ENCODE results near the gene OTOF. TPM values are rescaled to one million over a fixed set of nuclear protein-coding genes. Genes with fewer than 3 reads are reported as not detected.

The OTOF gene
- total and polyA plus RNA-seq, 2 of the 13 experiments (the other 11 are each of a cell fraction or from before 2014, with no cell fraction given), result 0.04 TPM; not detected in 1

DNA sequence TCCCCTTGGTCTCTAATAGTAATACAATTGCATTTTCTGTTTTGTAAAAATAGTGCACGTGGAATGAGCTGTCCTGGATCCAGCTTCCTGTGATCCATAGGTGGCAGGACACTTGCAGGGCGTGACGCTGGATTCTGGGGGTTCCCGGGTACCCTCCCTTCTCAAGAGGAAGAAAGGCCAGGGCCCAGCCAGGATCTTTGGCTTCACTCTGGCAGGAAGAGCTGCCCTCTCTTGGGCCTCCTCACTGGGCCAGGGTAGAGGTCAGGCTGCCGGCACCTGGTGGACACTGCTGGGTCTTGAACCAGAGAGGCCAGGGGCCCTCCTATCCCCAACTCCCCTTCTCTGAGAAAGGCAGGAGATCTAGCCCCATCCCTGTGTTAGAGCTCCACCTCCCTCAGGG, 37.8 kb upstream of the OTOF start (continued):
- TF ChIP-seq ZSCAN25 (CRISPR knock-in tag; IDR thresholded peaks at IDR 0.05) (no peak), FOXP1 (IDR thresholded peaks at IDR 0.05) (no peak), FOXP1 (CRISPR knock-in tag; IDR thresholded peaks at IDR 0.05) (no peak)
- TF ChIP-seq, protein P1, sequence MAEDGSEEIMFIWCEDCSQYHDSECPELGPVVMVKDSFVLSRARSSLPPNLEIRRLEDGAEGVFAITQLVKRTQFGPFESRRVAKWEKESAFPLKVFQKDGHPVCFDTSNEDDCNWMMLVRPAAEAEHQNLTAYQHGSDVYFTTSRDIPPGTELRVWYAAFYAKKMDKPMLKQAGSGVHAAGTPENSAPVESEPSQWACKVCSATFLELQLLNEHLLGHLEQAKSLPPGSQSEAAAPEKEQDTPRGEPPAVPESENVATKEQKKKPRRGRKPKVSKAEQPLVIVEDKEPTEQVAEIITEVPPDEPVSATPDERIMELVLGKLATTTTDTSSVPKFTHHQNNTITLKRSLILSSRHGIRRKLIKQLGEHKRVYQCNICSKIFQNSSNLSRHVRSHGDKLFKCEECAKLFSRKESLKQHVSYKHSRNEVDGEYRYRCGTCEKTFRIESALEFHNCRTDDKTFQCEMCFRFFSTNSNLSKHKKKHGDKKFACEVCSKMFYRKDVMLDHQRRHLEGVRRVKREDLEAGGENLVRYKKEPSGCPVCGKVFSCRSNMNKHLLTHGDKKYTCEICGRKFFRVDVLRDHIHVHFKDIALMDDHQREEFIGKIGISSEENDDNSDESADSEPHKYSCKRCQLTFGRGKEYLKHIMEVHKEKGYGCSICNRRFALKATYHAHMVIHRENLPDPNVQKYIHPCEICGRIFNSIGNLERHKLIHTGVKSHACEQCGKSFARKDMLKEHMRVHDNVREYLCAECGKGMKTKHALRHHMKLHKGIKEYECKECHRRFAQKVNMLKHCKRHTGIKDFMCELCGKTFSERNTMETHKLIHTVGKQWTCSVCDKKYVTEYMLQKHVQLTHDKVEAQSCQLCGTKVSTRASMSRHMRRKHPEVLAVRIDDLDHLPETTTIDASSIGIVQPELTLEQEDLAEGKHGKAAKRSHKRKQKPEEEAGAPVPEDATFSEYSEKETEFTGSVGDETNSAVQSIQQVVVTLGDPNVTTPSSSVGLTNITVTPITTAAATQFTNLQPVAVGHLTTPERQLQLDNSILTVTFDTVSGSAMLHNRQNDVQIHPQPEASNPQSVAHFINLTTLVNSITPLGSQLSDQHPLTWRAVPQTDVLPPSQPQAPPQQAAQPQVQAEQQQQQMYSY (CRISPR knock-in tag; IDR thresholded peaks at IDR 0.05), result no peak

DNA sequence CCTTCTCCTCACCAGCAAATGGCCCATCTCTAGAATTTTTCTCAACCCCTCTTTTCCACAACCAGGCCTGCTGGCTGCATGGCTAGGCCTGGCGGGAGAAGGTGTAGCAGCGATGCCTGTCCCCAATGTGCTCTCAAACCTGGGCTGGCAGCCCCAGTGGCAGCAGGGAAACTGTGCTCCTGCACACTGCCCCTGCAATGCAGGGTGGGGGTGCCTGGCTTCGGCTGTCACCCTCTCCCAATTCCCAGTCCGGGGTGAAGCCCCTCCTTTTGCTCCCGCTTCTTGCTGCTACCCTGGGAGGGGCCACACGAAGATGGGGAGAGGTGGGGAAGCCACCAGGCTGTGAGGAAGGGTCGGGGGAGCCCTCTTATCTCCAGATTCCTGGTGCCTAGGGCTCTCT, 36.1 kb upstream of the OTOF start:
- in situ Hi-C loops (cut with HindIII; ENCODE audit: extremely low pct_ligation_motif_present, low pct_unique_long_range_greater_than_20kb), result no loop called here
- POLR2A ChIA-PET, result no interaction called here
- no peak for FAIRE-seq

More for the DNA sequence above, 36.1 kb upstream of the OTOF start:
- no peak overlapping the region for H3K4me3 ChIP-seq (replicated peaks in 1 of 3; ENCODE audit: insufficient read depth in 1 of 3, low read depth in 2 of 3, low read length in 3 of 3)
- H3K4me2 ChIP-seq (ENCODE audit: low read depth, low read length), result no peak overlapping the region
- no peaks in the 10 kb centered on the region for H3K4me1 ChIP-seq (ENCODE audit: insufficient read depth, low read length)
- ATAC-seq, result no peak
- peaks cover 19 to 98% of the 10 kb centered on the region in 2 experiments for H3K27me3 ChIP-seq (ENCODE audit: control insufficient read depth in 1 of 2, insufficient read depth in 2 of 2, low read length in 2 of 2)
- no peaks in the 10 kb centered on the region for H4K20me1 ChIP-seq (ENCODE audit: insufficient read depth, low read length)
- no peaks in the 10 kb centered on the region for H3K9me3 ChIP-seq (ENCODE audit: low read length)
- TF ChIP-seq SOX13 (IDR thresholded peaks at IDR 0.05) (no peak), SOX13 (CRISPR knock-in tag; conservative IDR thresholded peaks at IDR 0.05 in 1 of 2, IDR thresholded peaks at IDR 0.05 in 1 of 2) (no peak), ZNF282 (IDR thresholded peaks at IDR 0.05; ENCODE audit: partially characterized antibody) (no peak), ZFP62 (CRISPR knock-in tag; IDR thresholded peaks at IDR 0.05) (no peak), ZNF570 (CRISPR knock-in tag; IDR thresholded peaks at IDR 0.05; ENCODE audit: borderline replicate concordance) (no peak), ZIK1 (CRISPR knock-in tag; IDR thresholded peaks at IDR 0.05; ENCODE audit: borderline replicate concordance, low read depth) (no peak), RFX3 (CRISPR knock-in tag; IDR thresholded peaks at IDR 0.05) (no peak), SOX5 (CRISPR knock-in tag; IDR thresholded peaks at IDR 0.05; ENCODE audit: borderline replicate concordance) (no peak)
- TF ChIP-seq, protein P2, sequence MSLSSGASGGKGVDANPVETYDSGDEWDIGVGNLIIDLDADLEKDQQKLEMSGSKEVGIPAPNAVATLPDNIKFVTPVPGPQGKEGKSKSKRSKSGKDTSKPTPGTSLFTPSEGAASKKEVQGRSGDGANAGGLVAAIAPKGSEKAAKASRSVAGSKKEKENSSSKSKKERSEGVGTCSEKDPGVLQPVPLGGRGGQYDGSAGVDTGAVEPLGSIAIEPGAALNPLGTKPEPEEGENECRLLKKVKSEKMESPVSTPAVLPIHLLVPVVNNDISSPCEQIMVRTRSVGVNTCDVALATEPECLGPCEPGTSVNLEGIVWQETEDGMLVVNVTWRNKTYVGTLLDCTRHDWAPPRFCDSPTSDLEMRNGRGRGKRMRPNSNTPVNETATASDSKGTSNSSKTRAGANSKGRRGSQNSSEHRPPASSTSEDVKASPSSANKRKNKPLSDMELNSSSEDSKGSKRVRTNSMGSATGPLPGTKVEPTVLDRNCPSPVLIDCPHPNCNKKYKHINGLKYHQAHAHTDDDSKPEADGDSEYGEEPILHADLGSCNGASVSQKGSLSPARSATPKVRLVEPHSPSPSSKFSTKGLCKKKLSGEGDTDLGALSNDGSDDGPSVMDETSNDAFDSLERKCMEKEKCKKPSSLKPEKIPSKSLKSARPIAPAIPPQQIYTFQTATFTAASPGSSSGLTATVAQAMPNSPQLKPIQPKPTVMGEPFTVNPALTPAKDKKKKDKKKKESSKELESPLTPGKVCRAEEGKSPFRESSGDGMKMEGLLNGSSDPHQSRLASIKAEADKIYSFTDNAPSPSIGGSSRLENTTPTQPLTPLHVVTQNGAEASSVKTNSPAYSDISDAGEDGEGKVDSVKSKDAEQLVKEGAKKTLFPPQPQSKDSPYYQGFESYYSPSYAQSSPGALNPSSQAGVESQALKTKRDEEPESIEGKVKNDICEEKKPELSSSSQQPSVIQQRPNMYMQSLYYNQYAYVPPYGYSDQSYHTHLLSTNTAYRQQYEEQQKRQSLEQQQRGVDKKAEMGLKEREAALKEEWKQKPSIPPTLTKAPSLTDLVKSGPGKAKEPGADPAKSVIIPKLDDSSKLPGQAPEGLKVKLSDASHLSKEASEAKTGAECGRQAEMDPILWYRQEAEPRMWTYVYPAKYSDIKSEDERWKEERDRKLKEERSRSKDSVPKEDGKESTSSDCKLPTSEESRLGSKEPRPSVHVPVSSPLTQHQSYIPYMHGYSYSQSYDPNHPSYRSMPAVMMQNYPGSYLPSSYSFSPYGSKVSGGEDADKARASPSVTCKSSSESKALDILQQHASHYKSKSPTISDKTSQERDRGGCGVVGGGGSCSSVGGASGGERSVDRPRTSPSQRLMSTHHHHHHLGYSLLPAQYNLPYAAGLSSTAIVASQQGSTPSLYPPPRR (CRISPR knock-in tag; IDR thresholded peaks at IDR 0.05; ENCODE audit: borderline replicate concordance), result no peak
- H3K36me3 ChIP-seq (replicated peaks in 1 of 2; ENCODE audit: control insufficient read depth in 1 of 2, insufficient read depth in 2 of 2, low read length in 2 of 2), result no peaks in the 10 kb centered on the region
- no peak overlapping the region for H3K9ac ChIP-seq (ENCODE audit: insufficient read depth, low read depth, low read length)
- WGBS (ENCODE audit: low lambda C conversion rate), result 17% methylated on average over 7 of the region's 7 CpGs
- H3K27ac ChIP-seq (ENCODE audit: extremely low read length, insufficient read depth, low read length), result no peak overlapping the region
- DNase-seq (ENCODE audit: low spot score), result no peak
- intact Hi-C loops (cut with micrococcal nuclease; ENCODE audit: unreplicated experiment), result no loop called here
- CTCF ChIA-PET (ENCODE audit: low intra/inter-chr PET ratio, low total read pairs), result no interaction called here
- BruUV-seq (replicated peaks), result no TSS peak
- H2AFZ ChIP-seq (ENCODE audit: low read length), result no peak overlapping the region
- no peaks in the 10 kb centered on the region for H3K79me2 ChIP-seq (ENCODE audit: insufficient read depth, low read length)

All from HepG2 (cell line).